Middle frontal gyrus (tissue), 1 donor: Measurements from ENCODE around the gene LIMK1.

Experiments
- DNase-seq: peaks from one replicate; pipeline ENCODE4 v3.0.0-alpha.2; 2015; ENCODE audit warnings: low spot score; ENCODE audit errors: extremely low spot score

The LIMK1 gene

GRCh38 chr7:74083928-74084721, 521 bp downstream of the LIMK1 start:
- no peak for DNase-seq

- DNase-seq: no peak
These were observed 1.3 kb downstream of the LIMK1 start for GRCh38 chr7:74084722-74085578.

- DNase-seq: no peak
These were observed 4.3 kb downstream of the LIMK1 start for GRCh38 chr7:74087791-74088453.

- DNase-seq: no peak
These were observed 8.8 kb downstream of the LIMK1 start for GRCh38 chr7:74092321-74092963.

GRCh38 chr7:74092964-74093471, 9.4 kb downstream of the LIMK1 start:
- no peak for DNase-seq

- DNase-seq: no peak
These were observed 10.1 kb downstream of the LIMK1 start for GRCh38 chr7:74093671-74094223.

- no peak for DNase-seq
These were observed 10.9 kb downstream of the LIMK1 start for GRCh38 chr7:74094224-74095101.

GRCh38 chr7:74095135-74095534, 11.5 kb downstream of the LIMK1 start:
- DNase-seq: no peak

- no peak for DNase-seq
These were observed 14.5 kb downstream of the LIMK1 start for GRCh38 chr7:74097937-74098614.

- no peak for DNase-seq
These were observed 15.4 kb downstream of the LIMK1 start for GRCh38 chr7:74099031-74099430.

- DNase-seq: no peak
These were observed 17.6 kb downstream of the LIMK1 start for GRCh38 chr7:74101061-74101681.

GRCh38 chr7:74103219-74103772, 19.7 kb downstream of the LIMK1 start:
- no peak for DNase-seq

- DNase-seq: no peak
These were observed 21.1 kb downstream of the LIMK1 start for GRCh38 chr7:74104702-74105101.

- DNase-seq: no peak
These were observed 22.4 kb downstream of the LIMK1 start for GRCh38 chr7:74105992-74106391.

GRCh38 chr7:74106846-74107245, 23.2 kb downstream of the LIMK1 start:
- no peak for DNase-seq

GRCh38 chr7:74115326-74115725, 31.7 kb downstream of the LIMK1 start:
- DNase-seq: no peak

GRCh38 chr7:74116356-74116755, 32.8 kb downstream of the LIMK1 start:
- DNase-seq: no peak

- DNase-seq: no peak
These were observed 36.2 kb downstream of the LIMK1 start for GRCh38 chr7:74119831-74120230.
